ENCODE measurements around the gene MRPS2. TPM values are rescaled to one million over a fixed set of nuclear protein-coding genes. Genes with fewer than 3 reads are reported as not detected.
"Not testable (repeated sequence)": the region's sequence is repeated elsewhere in the genome, so short reads cannot be mapped to it uniquely, and the experiment has no call there.

The MRPS2 gene
- polyA plus RNA-seq (ENCODE audit: insufficient read length in 3 of 3), result 10 to 100 TPM; 52.6 to 61.0 (median 59.1) TPM
- long read RNA-seq, donor 1, transcript MRPS2-201 (4 exons, 1,510 nt), result major isoform, 30 of 31 reads
- long read RNA-seq, donor 1, partial matches to known transcripts, result 0 of 31 reads
- long read RNA-seq, donor 1, other reads (novel, unspliced or antisense), result 0 of 31 reads
- long read RNA-seq, donor 2, transcript MRPS2-201 (4 exons, 1,510 nt), result major isoform, 41 of 56 reads
- long read RNA-seq, donor 2, partial matches to known transcripts, result 13 of 56 reads
- long read RNA-seq, donor 2, other reads (novel, unspliced or antisense), result 0 of 56 reads
- long read RNA-seq, donor 3, transcript MRPS2-201 (4 exons, 1,510 nt), result major isoform, 23 of 24 reads
- long read RNA-seq, donor 3, partial matches to known transcripts, result 0 of 24 reads
- long read RNA-seq, donor 3, other reads (novel, unspliced or antisense), result 0 of 24 reads
- long read RNA-seq, donor 4, transcript MRPS2-201 (4 exons, 1,510 nt), result major isoform, 41 of 44 reads
- long read RNA-seq, donor 4, partial matches to known transcripts, result 0 of 44 reads
- long read RNA-seq, donor 4, other reads (novel, unspliced or antisense), result 0 of 44 reads
- long read RNA-seq, donor 5, transcript MRPS2-201 (4 exons, 1,510 nt), result major isoform, 19 of 19 reads
- long read RNA-seq, donor 5, partial matches to known transcripts, result 0 of 19 reads
- long read RNA-seq, donor 5, other reads (novel, unspliced or antisense), result 0 of 19 reads
- long read RNA-seq, donor 6, transcript MRPS2-201 (4 exons, 1,510 nt), result major isoform, 19 of 20 reads
- long read RNA-seq, donor 6, partial matches to known transcripts, result 0 of 20 reads
- long read RNA-seq, donor 6, other reads (novel, unspliced or antisense), result 0 of 20 reads
- long read RNA-seq, donor 7, transcript MRPS2-201 (4 exons, 1,510 nt), result major isoform, 49 of 51 reads
- long read RNA-seq, donor 7, partial matches to known transcripts, result 0 of 51 reads
- long read RNA-seq, donor 7, other reads (novel, unspliced or antisense), result 0 of 51 reads
- long read RNA-seq, donor 8, transcript MRPS2-201 (4 exons, 1,510 nt), result major isoform, 13 of 13 reads
- long read RNA-seq, donor 8, partial matches to known transcripts, result 0 of 13 reads
- long read RNA-seq, donor 8, other reads (novel, unspliced or antisense), result 0 of 13 reads
- long read RNA-seq, donor 9, transcript MRPS2-201 (4 exons, 1,510 nt), result major isoform, 43 of 45 reads
- long read RNA-seq, donor 9, partial matches to known transcripts, result 0 of 45 reads
- long read RNA-seq, donor 9, other reads (novel, unspliced or antisense), result 0 of 45 reads
- long read RNA-seq, donor 10, transcript MRPS2-201 (4 exons, 1,510 nt), result major isoform, 34 of 35 reads
- long read RNA-seq, donor 10, partial matches to known transcripts, result 0 of 35 reads
- long read RNA-seq, donor 10, other reads (novel, unspliced or antisense), result 0 of 35 reads
- long read RNA-seq, donor 11, transcript MRPS2-201 (4 exons, 1,510 nt), result major isoform, 28 of 29 reads
- long read RNA-seq, donor 11, partial matches to known transcripts, result 0 of 29 reads
- long read RNA-seq, donor 11, other reads (novel, unspliced or antisense), result 0 of 29 reads
- long read RNA-seq, donor 12, transcript MRPS2-203 (3 exons, 810 nt), result minor isoform, 5 of 68 reads
- long read RNA-seq, donor 12, transcript MRPS2-201 (4 exons, 1,510 nt), result major isoform, 43 of 68 reads
- long read RNA-seq, donor 12, partial matches to known transcripts, result 20 of 68 reads
- long read RNA-seq, donor 12, other reads (novel, unspliced or antisense), result 0 of 68 reads
- long read RNA-seq, donor 13, transcript MRPS2-201 (4 exons, 1,510 nt), result major isoform, 18 of 20 reads
- long read RNA-seq, donor 13, partial matches to known transcripts, result 0 of 20 reads
- long read RNA-seq, donor 13, other reads (novel, unspliced or antisense), result 0 of 20 reads
- long read RNA-seq, donor 14, result 0 reads
- long read RNA-seq, donor 15, transcript MRPS2-203 (3 exons, 810 nt), result minor isoform, 5 of 35 reads
- long read RNA-seq, donor 15, transcript MRPS2-201 (4 exons, 1,510 nt), result major isoform, 30 of 35 reads
- long read RNA-seq, donor 15, partial matches to known transcripts, result 0 of 35 reads
- long read RNA-seq, donor 15, other reads (novel, unspliced or antisense), result 0 of 35 reads
- long read RNA-seq, donor 16, transcript MRPS2-201 (4 exons, 1,510 nt), result major isoform, 36 of 38 reads
- long read RNA-seq, donor 16, partial matches to known transcripts, result 0 of 38 reads
- long read RNA-seq, donor 16, other reads (novel, unspliced or antisense), result 0 of 38 reads

DNA sequence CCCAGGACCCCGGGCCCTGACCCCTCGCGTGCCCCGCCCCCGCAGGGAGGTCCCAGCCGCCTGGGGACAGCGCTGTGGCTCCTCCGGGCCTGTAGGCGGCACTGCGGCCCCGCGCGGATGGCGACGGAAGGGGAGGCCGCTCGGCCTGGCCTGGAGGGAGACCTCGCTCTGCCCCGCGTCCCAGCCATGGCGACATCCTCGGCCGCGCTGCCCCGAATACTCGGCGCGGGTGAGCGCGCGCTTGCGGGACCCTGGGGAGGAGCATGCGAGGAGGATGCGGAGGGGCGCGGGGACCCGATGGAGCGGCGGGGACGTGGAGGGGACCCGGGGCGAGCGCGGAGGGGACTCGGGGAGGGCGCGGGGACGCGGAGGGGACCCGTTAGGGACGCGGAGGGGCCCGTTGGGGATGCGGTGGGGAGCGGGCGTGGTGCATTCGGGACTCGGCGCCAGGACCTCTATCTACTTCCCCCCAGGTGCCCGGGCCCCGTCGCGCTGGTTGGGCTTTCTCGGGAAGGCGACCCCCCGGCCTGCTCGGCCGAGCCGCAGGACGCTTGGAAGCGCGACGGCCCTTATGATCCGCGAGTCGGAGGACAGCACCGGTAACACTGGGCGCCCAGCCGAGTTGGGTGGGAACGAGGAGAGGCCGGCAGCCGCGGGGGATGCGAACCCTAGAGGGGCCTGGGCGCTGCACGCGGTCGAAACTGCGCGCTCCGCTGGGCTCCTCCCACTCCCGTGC lies at the start of gene MRPS2:
TSS of gene MRPS2 (plus strand) at position 158 of the 736 bp plus-strand sequence. CDS start at position 187, 29 bp downstream.
- peak; percentile 88 for DNase-seq

GRCh38 chr9:135450956-135451355 lies 49.5 kb upstream of the MRPS2 start:
- no peak for DNase-seq

DNA sequence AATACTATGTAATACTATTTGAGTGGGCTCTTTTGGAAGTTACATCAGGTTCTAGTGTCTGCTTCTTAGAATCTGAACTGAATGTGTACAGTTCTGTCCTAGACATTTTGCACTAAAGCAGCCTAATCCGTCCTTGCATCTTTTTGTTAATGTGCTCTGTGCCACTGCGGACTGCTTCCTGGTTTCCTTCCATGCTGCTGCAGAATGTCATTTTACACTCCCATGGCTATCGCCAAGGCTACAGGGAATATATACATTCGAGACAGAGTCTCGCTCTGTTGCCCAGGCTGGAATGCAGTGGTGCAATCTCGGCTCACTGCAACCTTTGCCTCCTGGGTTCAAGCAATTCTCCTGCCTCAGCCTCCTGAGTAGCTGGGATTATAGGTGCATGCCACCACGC lies 48.6 kb upstream of the MRPS2 start:
- not testable (repeated sequence) for DNase-seq

DNA sequence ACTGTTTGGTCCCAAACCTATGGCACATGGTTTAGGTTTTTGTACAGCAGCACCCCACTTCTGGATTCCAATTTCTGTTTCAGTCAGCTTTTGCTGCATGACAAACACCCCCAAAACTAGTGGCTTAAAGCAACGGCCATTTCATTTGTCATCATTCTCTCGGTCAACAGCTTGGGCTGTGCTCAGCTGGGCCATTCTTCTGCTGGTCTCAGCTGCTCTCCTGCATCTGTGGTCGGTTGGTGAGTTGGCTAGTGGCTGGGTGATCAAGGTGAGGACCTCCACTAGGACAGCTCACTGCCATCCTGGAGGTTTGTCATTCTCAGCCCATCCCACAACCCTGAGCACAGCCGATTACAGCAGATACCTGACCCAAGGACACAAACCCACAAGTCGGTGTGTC lies 45.7 kb upstream of the MRPS2 start:
- DNase-seq, result no peak

- DNase-seq, result no peak
Observed at GRCh38 chr9:135455401-135456030, 45.0 kb upstream of the MRPS2 start.

DNA sequence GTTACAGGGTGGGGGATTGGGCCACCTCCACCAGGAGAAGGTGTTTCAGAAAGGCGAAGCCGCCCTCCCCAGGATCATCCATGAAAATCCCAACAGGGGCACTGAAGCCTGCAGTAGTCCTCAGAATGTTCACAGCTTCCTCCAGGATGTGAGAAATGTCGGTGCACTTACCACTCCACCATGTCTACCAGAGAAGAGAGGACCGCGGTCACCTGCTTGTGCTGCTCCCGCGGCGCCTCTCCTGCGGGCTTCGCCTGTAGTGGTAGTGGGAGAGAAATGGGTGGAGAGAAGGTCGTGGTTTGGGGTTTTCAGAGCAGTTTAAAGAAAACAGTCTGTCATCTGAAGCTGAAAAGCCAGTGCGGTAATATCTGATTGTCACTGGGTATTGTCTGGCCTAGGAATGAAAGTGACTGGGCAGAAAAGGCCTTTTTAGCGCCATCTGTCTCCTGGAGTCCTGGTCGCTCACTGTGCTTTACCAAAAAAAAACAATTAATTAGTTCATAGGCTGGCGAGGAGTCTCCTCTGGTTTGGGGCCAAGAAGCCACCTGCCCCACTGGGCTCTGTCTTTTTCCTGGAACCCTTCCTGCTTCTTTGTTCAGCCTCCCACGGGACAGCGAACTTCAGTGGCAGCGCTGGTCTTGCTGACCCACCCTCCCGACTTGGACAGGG lies 43.9 kb upstream of the MRPS2 start:
- DNase-seq, result no peak

GRCh38 chr9:135458478-135458877 lies 42.0 kb upstream of the MRPS2 start:
- DNase-seq, result not testable (repeated sequence)

- DNase-seq, result no peak
Observed at GRCh38 chr9:135461936-135462335, 38.5 kb upstream of the MRPS2 start.

GRCh38 chr9:135463140-135463539 lies 37.3 kb upstream of the MRPS2 start:
- DNase-seq, result no peak

DNA sequence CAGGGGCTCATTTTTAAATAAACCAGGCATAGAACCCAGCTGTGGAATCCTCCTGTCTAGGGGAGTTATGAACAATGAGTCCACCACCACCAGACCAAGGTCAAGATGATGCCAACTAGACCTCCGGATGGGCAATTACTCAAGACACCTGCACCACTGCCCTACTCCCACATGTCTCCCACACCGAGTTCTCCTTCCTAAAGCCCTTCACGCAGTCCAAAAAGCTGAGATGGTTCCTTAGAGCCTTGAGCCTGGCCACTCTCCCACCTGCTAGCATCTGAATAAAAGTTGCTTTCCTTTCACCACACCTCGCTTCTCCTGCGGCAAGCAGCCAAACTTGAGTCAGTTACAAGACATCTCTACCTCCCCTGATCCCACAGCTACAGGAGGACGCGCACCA lies 36.3 kb upstream of the MRPS2 start:
- DNase-seq, result no peak

DNA sequence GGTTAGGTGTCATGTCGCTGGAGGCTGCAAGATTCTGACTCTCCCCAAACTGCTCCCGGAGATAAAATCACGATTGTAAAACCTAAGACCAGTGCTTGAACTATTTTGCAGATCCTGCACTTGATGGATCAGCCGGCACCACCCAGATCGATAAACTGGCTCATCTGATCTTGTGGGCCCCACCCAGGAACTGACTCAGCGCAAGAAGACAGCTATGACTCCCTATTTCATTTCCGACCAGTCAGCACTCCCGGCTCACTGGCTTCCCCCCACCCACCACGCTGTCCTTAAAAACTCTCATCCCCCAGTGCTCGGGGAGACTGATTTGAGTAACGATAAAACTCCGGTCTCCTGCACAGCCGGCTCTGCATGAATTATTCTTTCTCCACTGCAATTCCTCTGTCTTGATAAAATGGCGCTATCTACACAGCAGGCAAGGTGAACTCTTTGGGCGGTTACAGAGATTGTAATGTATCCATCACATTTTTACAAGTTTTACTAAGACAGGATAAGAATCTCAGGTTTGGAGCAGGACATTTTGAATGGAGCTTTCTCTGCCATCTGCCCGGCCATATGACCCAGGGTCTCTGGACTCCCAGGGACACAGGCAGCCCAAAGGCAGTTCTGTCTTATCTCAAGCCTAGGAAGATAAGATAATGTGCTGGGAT lies 31.5 kb upstream of the MRPS2 start:
- DNase-seq, result no peak

DNA sequence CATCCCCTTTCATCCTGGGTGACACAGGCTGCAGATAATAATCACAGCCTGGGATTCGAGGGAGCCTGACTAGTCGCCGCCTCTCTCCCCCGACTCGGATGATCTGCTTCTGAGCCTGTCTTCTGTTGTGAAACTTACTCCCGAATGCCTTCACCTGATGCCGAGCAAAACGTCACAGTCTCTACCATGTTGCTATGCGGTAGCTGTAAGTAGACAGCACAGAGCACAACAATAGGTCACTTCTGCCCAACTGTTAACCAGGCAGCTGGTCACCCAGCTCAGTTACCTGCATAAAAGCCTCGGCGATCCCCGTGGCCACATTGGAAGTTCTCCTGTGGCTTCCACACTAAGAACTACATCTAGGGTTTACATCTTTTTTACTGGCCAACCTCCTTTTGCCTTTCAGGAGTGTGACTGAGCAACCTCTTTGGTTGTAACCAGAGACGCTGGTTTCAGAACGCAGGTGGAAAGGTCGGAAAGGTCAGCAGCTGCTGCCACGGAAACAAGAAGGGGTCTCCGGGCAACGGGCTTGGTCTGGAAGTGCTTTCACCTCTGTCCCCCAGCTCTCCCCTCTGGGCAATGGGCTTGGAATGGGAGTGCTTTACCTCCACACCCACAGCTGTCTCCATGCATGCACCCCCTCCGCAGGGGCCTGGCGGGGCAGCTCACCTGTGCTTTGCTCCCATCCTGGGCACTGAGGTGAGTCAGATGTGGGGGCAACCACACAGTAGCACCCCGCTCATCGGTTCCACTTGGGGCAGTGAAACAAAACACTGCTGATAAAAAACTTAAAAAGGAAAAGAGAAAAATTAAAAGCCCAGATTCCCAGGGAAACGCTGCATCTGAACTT lies 28.5 kb upstream of the MRPS2 start:
- peak; percentile 82 for DNase-seq

- no peak for DNase-seq
Observed at GRCh38 chr9:135473972-135474543, 26.4 kb upstream of the MRPS2 start.

DNA sequence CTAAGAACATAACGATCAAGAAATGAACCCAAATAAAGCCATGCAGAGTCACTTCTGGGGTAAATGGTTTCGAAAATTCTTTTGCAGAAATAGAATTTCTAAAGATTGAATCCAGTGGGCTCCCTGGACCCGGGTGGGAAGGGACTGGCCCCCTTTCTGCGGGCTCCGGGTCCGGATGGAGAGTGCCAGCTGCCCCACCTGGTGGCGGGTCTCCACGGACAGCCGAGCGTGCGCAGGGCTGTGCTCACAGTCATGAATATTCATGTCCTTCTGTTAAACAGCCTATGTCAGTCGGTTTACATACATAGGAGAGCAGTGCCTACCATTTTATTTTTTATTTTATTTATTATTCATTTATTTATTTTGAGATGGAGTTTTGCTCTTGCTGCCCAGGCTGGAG lies 25.6 kb upstream of the MRPS2 start:
- DNase-seq, result no peak

DNA sequence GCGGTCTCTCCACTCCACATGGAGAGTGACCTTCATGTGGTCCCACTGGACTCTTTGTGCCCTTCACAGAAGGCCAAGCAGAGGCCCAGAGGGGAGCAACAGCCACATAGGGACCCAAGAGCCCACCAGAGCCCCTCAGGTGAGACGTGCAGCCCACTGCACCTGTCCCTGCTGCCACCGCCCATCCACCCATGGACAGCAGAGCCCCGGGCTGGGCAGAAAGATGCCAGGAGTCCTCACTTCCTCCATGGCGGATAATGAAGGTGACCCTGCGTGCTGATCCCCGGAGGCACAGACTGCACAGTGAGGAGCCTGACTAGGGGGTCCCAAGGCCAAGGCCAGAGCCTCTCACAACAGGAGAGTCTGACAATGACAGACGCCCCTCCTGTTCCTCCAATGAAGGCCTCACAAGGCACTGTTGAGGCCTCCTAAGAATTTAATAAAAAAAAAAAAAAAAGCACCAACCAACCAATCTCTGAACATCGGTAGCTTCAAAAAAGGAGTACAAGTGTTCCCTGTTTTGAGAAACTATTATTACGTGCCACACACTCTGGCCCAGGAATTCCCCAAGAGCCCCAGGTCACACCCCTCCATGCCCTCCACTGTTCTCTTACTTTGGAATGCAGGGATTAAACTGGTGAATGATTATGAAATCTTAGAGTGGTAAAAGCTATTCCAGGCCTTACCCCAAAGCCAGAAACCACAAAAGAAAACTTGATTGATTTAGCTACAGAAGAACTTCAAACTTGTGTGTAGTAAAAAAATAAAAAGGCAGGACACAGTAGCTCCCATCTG lies 23.7 kb upstream of the MRPS2 start:
- DNase-seq, result no peak
